Mesothelial cell of epicardium (in vitro differentiated cells): ENCODE measurements around the gene NSD1. TPM values are rescaled to one million over a fixed set of nuclear protein-coding genes. Genes with fewer than 3 reads are reported as not detected.

Experiments
- DNase-seq, 2 experiments: peaks; one replicate each; pipeline ENCODE4 v3.0.0; 2021; ENCODE audit warnings: low spot score in 2 of 2; ENCODE audit not compliant: unreplicated experiment in 2 of 2
- H3K27ac Mint-ChIP-seq: 2 replicates; pipeline ENCODE4 v1.8.0; 2021; ENCODE audit warnings: mixed read lengths
- H3K27me3 Mint-ChIP-seq: 2 replicates; pipeline ENCODE4 v1.8.0; 2021; ENCODE audit warnings: low read depth, mixed read lengths
- H3K36me3 Mint-ChIP-seq: 2 replicates; pipeline ENCODE4 v1.8.0; 2021; ENCODE audit warnings: mixed read lengths
- H3K4me1 Mint-ChIP-seq: 2 replicates; pipeline ENCODE4 v1.8.0; 2021; ENCODE audit warnings: mixed read lengths
- H3K4me3 Mint-ChIP-seq: 2 replicates; pipeline ENCODE4 v1.8.0; 2021; ENCODE audit warnings: mild to moderate bottlenecking, moderate library complexity, mixed read lengths
- H3K9me3 Mint-ChIP-seq: 2 replicates; pipeline ENCODE4 v1.8.0; 2021; ENCODE audit warnings: mixed read lengths
- CTCF ChIP-seq: fragments of 200-600 bp; sonication (generic); IDR thresholded peaks from one replicate; pipeline ENCODE4 v1.5.0; 2021; ENCODE audit warnings: antibody characterized with exemption; ENCODE audit not compliant: unreplicated experiment
- total RNA-seq: library from RNA; stranded (reverse); gene quantifications from 3 replicates; pipeline ENCODE4 v1.2.1, GENCODE V29; 2021

The NSD1 gene
- total RNA-seq, 1 donor from 2014 or later = 164 TPM

- Mint-ChIP-seq H3K4me3 (no peak overlapping the region), H3K4me1 (peaks cover 11% of the 10 kb centered on the region), H3K27me3 (no peaks in the 10 kb centered on the region), H3K9me3 (no peaks in the 10 kb centered on the region), H3K36me3 (peaks cover 10% of the 10 kb centered on the region), H3K27ac (peak overlapping the region; percentile 48)
- no peak for DNase-seq
- no peak for TF ChIP-seq CTCF
Measured at GRCh38 chr5:177189965-177190364, 56.4 kb downstream of the NSD1 start.

- H3K36me3 Mint-ChIP-seq = peaks cover 25% of the 10 kb centered on the region
- no peak overlapping the region for H3K27ac Mint-ChIP-seq
- DNase-seq = no peak
Measured at GRCh38 chr5:177194268-177194667, 60.7 kb downstream of the NSD1 start.

GRCh38 chr5:177195307-177195952, 61.9 kb downstream of the NSD1 start:
- Mint-ChIP-seq H3K27ac (peak overlapping the region; percentile 69), H3K36me3 (peaks cover 28% of the 10 kb centered on the region), H3K9me3 (no peaks in the 10 kb centered on the region), H3K27me3 (no peaks in the 10 kb centered on the region), H3K4me1 (no peaks in the 10 kb centered on the region), H3K4me3 (no peak overlapping the region)
- no peak for TF ChIP-seq CTCF
- DNase-seq = no peak

More at GRCh38 chr5:177194268-177194667, 60.7 kb downstream of the NSD1 start:
- Mint-ChIP-seq H3K4me1 (peaks cover 2% of the 10 kb centered on the region), H3K4me3 (no peak overlapping the region), H3K9me3 (no peaks in the 10 kb centered on the region), H3K27me3 (no peaks in the 10 kb centered on the region)
- no peak for TF ChIP-seq CTCF

- Mint-ChIP-seq H3K4me1 (no peaks in the 10 kb centered on the region), H3K27ac (no peak overlapping the region), H3K36me3 (peaks cover 25% of the 10 kb centered on the region), H3K27me3 (no peaks in the 10 kb centered on the region), H3K4me3 (no peak overlapping the region), H3K9me3 (no peaks in the 10 kb centered on the region)
- no peak for DNase-seq
- TF ChIP-seq CTCF = no peak
Measured at GRCh38 chr5:177198738-177199137, 65.2 kb downstream of the NSD1 start.

GRCh38 chr5:177204281-177204680, 70.7 kb downstream of the NSD1 start:
- no peak for TF ChIP-seq CTCF
- no peaks in the 10 kb centered on the region for H3K27me3 Mint-ChIP-seq
- H3K4me1 Mint-ChIP-seq = no peaks in the 10 kb centered on the region
- no peak overlapping the region for H3K27ac Mint-ChIP-seq
- no peak for DNase-seq
- H3K36me3 Mint-ChIP-seq = peaks cover 27% of the 10 kb centered on the region
- no peaks in the 10 kb centered on the region for H3K9me3 Mint-ChIP-seq
- no peak overlapping the region for H3K4me3 Mint-ChIP-seq

GRCh38 chr5:177209610-177210009, 76.0 kb downstream of the NSD1 start:
- no peak for TF ChIP-seq CTCF
- H3K27ac Mint-ChIP-seq = no peak overlapping the region
- no peaks in the 10 kb centered on the region for H3K4me1 Mint-ChIP-seq
- no peaks in the 10 kb centered on the region for H3K27me3 Mint-ChIP-seq
- H3K9me3 Mint-ChIP-seq = no peaks in the 10 kb centered on the region
- H3K36me3 Mint-ChIP-seq = peaks cover 49% of the 10 kb centered on the region
- DNase-seq = no peak
- H3K4me3 Mint-ChIP-seq = no peak overlapping the region
